WTC11 (cell line): ENCODE results near the gene VIPR2.

Experiments used
- FOXK1 ChIP-seq: sonication (generic); formaldehyde crosslinking; IDR thresholded peaks from 2 replicates; pipeline ENCODE4 v1.8.0; 2022; ENCODE audit warnings: mild to moderate bottlenecking, moderate library complexity, missing genetic modification reagents
- GABPB1 ChIP-seq: sonication (generic); formaldehyde crosslinking; IDR thresholded peaks from 2 replicates; pipeline ENCODE4 v1.8.1; 2023; ENCODE audit warnings: mild to moderate bottlenecking, missing genetic modification reagents
- JUN ChIP-seq: sonication (generic); formaldehyde crosslinking; IDR thresholded peaks from 2 replicates; pipeline ENCODE4 v1.8.0; 2023; ENCODE audit warnings: mild to moderate bottlenecking, missing genetic modification reagents
- KAT7 ChIP-seq: sonication (generic); formaldehyde crosslinking; IDR thresholded peaks from 2 replicates; pipeline ENCODE4 v1.8.1; 2023; ENCODE audit warnings: missing genetic modification reagents, mild to moderate bottlenecking, borderline replicate concordance
- NR2C2 ChIP-seq: sonication (generic); formaldehyde crosslinking; IDR thresholded peaks from 2 replicates; pipeline ENCODE4 v1.8.0; 2022; ENCODE audit warnings: mild to moderate bottlenecking, missing genetic modification reagents
- ZBTB21 ChIP-seq: sonication (generic); formaldehyde crosslinking; IDR thresholded peaks from 2 replicates; pipeline ENCODE4 v1.8.1; 2023; ENCODE audit warnings: mild to moderate bottlenecking, missing genetic modification reagents, borderline replicate concordance
- ZNF232 ChIP-seq: sonication (generic); formaldehyde crosslinking; IDR thresholded peaks from 2 replicates; pipeline ENCODE4 v1.8.0; 2022; ENCODE audit warnings: mild to moderate bottlenecking, missing genetic modification reagents
- TF ChIP-seq, protein P1 (sequence below): fragments of 200-600 bp; IDR thresholded peaks from 2 replicates; pipeline ENCODE4 v1.8.0; 2022; ENCODE audit warnings: antibody characterized with exemption
- TF ChIP-seq, protein P2 (sequence below): fragments of 250-450 bp; sonication (Bioruptor Pico); IDR thresholded peaks from 2 replicates; pipeline ENCODE4 v2.1.2; 2022; ENCODE audit warnings: mild to moderate bottlenecking, moderate library complexity

DNA sequence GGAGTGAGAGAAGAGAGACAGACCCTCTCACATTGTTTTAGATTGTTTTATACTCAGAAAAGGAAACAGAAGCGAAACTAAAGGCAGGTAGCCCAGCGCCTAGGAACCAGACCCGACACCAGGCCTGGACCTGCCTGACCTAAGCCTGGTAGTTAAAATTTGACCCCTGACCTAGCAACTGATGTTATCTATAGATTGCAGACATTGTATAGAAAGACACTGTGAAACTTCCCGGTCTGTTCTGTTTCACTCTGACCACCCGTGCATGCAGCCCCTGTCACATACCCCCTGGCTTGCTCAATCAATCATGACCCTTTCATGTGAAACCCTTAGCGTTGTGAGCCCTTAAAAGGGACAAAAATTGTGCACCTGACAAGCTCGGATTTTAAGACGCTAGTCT lies 31.6 kb downstream of the VIPR2 start:
- TF ChIP-seq KAT7 (no peak), ZNF232 (no peak), FOXK1 (CRISPR knock-in tag) (no peak), NR2C2 (CRISPR knock-in tag) (no peak), ZBTB21 (no peak), JUN (CRISPR knock-in tag) (no peak), GABPB1 (CRISPR knock-in tag) (no peak)
- TF ChIP-seq, protein P1, sequence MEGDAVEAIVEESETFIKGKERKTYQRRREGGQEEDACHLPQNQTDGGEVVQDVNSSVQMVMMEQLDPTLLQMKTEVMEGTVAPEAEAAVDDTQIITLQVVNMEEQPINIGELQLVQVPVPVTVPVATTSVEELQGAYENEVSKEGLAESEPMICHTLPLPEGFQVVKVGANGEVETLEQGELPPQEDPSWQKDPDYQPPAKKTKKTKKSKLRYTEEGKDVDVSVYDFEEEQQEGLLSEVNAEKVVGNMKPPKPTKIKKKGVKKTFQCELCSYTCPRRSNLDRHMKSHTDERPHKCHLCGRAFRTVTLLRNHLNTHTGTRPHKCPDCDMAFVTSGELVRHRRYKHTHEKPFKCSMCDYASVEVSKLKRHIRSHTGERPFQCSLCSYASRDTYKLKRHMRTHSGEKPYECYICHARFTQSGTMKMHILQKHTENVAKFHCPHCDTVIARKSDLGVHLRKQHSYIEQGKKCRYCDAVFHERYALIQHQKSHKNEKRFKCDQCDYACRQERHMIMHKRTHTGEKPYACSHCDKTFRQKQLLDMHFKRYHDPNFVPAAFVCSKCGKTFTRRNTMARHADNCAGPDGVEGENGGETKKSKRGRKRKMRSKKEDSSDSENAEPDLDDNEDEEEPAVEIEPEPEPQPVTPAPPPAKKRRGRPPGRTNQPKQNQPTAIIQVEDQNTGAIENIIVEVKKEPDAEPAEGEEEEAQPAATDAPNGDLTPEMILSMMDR, result no peak
- TF ChIP-seq, protein P2, sequence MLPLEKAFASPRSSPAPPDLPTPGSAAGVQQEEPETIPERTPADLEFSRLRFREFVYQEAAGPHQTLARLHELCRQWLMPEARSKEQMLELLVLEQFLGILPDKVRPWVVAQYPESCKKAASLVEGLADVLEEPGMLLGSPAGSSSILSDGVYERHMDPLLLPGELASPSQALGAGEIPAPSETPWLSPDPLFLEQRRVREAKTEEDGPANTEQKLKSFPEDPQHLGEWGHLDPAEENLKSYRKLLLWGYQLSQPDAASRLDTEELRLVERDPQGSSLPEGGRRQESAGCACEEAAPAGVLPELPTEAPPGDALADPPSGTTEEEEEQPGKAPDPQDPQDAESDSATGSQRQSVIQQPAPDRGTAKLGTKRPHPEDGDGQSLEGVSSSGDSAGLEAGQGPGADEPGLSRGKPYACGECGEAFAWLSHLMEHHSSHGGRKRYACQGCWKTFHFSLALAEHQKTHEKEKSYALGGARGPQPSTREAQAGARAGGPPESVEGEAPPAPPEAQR (CRISPR knock-in tag), result no peak
